Neural cell (in vitro differentiated cells): ENCODE data around the gene SFTPD. TPM values are rescaled to one million over a fixed set of nuclear protein-coding genes. Genes with fewer than 3 reads are reported as not detected.

Experiments used
- H2AFZ ChIP-seq: fragments of 200-600, 300-800 bp; sonication (generic), shearing (Covaris generic); 2 replicates; pipeline ENCODE4 v1.6.0; 2014; ENCODE audit warnings: low read depth, mild to moderate bottlenecking, antibody characterized with exemption, low read length, moderate library complexity
- H3F3A ChIP-seq: fragments of 200-600 bp; shearing (Covaris generic); 2 replicates; pipeline ENCODE4 v1.6.1; 2016; ENCODE audit warnings: mild to moderate bottlenecking, moderate library complexity, mixed read lengths, antibody characterized with exemption, low read length; ENCODE audit not compliant: insufficient read depth, poor library complexity, severe bottlenecking
- H3K27ac ChIP-seq: fragments of 200-600, 300-800 bp; sonication (generic), shearing (Covaris generic); 2 replicates; pipeline ENCODE4 v1.5.1; 2014; ENCODE audit warnings: mild to moderate bottlenecking, low read length, moderate library complexity
- H3K27me3 ChIP-seq: fragments of 300-800, 200-600 bp; sonication (generic), shearing (Covaris generic); 2 replicates; pipeline ENCODE4 v1.6.0; 2014; ENCODE audit warnings: mild to moderate bottlenecking, low read depth, low read length, moderate library complexity; ENCODE audit not compliant: insufficient read depth
- H3K36me3 ChIP-seq: fragments of 300-800, 200-600 bp; sonication (generic), shearing (Covaris generic); 2 replicates; pipeline ENCODE4 v1.5.1; 2014; ENCODE audit warnings: mild to moderate bottlenecking, antibody characterized with exemption, low read length, moderate library complexity; ENCODE audit not compliant: insufficient read depth
- H3K4me2 ChIP-seq: fragments of 300-800, 200-600 bp; sonication (generic), shearing (Covaris generic); 2 replicates; pipeline ENCODE4 v1.6.0; 2014; ENCODE audit warnings: mild to moderate bottlenecking, low read length
- H3K4me3 ChIP-seq: fragments of 300-800, 200-600 bp; sonication (generic), shearing (Covaris generic); 2 replicates; pipeline ENCODE4 v1.5.1; 2014; ENCODE audit warnings: mild to moderate bottlenecking, low read length, moderate library complexity
- H3K79me2 ChIP-seq: fragments of 200-600 bp; shearing (Covaris generic); replicated peaks from 2 replicates; pipeline ENCODE4 v1.6.0; 2014; ENCODE audit warnings: mild to moderate bottlenecking, low read length, moderate library complexity; ENCODE audit not compliant: insufficient read depth
- H3K9ac ChIP-seq: fragments of 300-800, 200-600 bp; sonication (generic), shearing (Covaris generic); 2 replicates; pipeline ENCODE4 v1.6.1; 2016; ENCODE audit warnings: mild to moderate bottlenecking, low read length, mixed read lengths
- H3K9me2 ChIP-seq: fragments of 200-600 bp; shearing (Covaris generic); 2 replicates; pipeline ENCODE4 v1.6.1; 2016; ENCODE audit warnings: mild to moderate bottlenecking, low read length, mixed read lengths; ENCODE audit not compliant: insufficient read depth
- H3K9me3 ChIP-seq: fragments of 200-600, 300-800 bp; sonication (generic), shearing (Covaris generic); 2 replicates; pipeline ENCODE4 v1.6.1; 2016; ENCODE audit warnings: mild to moderate bottlenecking, mixed run types, low read length, moderate library complexity, mixed read lengths
- H4K20me1 ChIP-seq: fragments of 200-600 bp; shearing (Covaris generic); 2 replicates; pipeline ENCODE4 v1.6.1; 2016; ENCODE audit warnings: mild to moderate bottlenecking, mixed run types; ENCODE audit not compliant: insufficient read depth
- CTCF ChIP-seq: fragments of 450-650 bp; IDR thresholded peaks from 2 replicates; pipeline ENCODE4 v1.5.1; 2014; ENCODE audit warnings: antibody characterized with exemption, mild to moderate bottlenecking, moderate library complexity; ENCODE audit not compliant: poor library complexity, severe bottlenecking
- EP300 ChIP-seq: fragments of 450-650 bp; conservative IDR thresholded peaks from 2 replicates; pipeline ENCODE4 v1.6.1; 2014; ENCODE audit warnings: antibody characterized with exemption, mild to moderate bottlenecking, moderate library complexity; ENCODE audit not compliant: poor library complexity, severe bottlenecking
- EZH2 ChIP-seq: fragments of 200-600, 300-800 bp; shearing (Covaris generic), sonication (generic); IDR thresholded peaks from 2 replicates; pipeline ENCODE4 v1.6.1; 2014; ENCODE audit warnings: antibody characterized with exemption, low read length, borderline replicate concordance, mild to moderate bottlenecking; ENCODE audit not compliant: insufficient read depth, poor library complexity, severe bottlenecking
- MXI1 ChIP-seq: fragments of 450-650 bp; conservative IDR thresholded peaks from 2 replicates; pipeline ENCODE4 v1.6.1; 2014; ENCODE audit warnings: antibody characterized with exemption, mild to moderate bottlenecking; ENCODE audit not compliant: poor library complexity, severe bottlenecking
- POLR2AphosphoS5 ChIP-seq: IDR thresholded peaks from 2 replicates; pipeline ENCODE4 v1.6.1; 2012
- RAD21 ChIP-seq: fragments of 450-650 bp; conservative IDR thresholded peaks from 2 replicates; pipeline ENCODE4 v1.6.1; 2014; ENCODE audit warnings: antibody characterized with exemption, mild to moderate bottlenecking, moderate library complexity
- REST ChIP-seq: IDR thresholded peaks from 2 replicates; pipeline ENCODE4 v1.6.1; 2012; ENCODE audit warnings: borderline replicate concordance
- SMC3 ChIP-seq: fragments of 450-650 bp; conservative IDR thresholded peaks from 2 replicates; pipeline ENCODE4 v1.6.1; 2014; ENCODE audit warnings: antibody characterized with exemption, mild to moderate bottlenecking, moderate library complexity; ENCODE audit not compliant: poor library complexity
- TAF1 ChIP-seq: IDR thresholded peaks from 2 replicates; pipeline ENCODE4 v1.6.1; 2012; ENCODE audit warnings: low read depth
- polyA plus RNA-seq: library from polyadenylated mRNA; depleted of rRNA; stranded (reverse); fragments of >200 nt; gene quantifications from 2 replicates; pipeline ENCODE4 v1.2.3, GENCODE V29; 2014

The SFTPD gene
- polyA plus RNA-seq, 1 donor from 2014 or later, result 0.51 TPM

- TF ChIP-seq CTCF (no peak), EP300 (no peak), MXI1 (no peak), POLR2AphosphoS5 (no peak), TAF1 (no peak), EZH2 (no peak), SMC3 (no peak), RAD21 (no peak), REST (no peak)
- no peaks in the 10 kb centered on the region for H3K36me3 ChIP-seq
- H3F3A ChIP-seq, result no peaks in the 10 kb centered on the region
- H4K20me1 ChIP-seq, result no peaks in the 10 kb centered on the region
- no peak overlapping the region for H3K4me3 ChIP-seq
- no peaks in the 10 kb centered on the region for H3K27me3 ChIP-seq
- no peak overlapping the region for H3K27ac ChIP-seq
- H3K9me3 ChIP-seq, result no peaks in the 10 kb centered on the region
- no peaks in the 10 kb centered on the region for H3K9me2 ChIP-seq
- H3K9ac ChIP-seq, result no peak overlapping the region
- H3K4me2 ChIP-seq, result no peak overlapping the region
- no peak overlapping the region for H2AFZ ChIP-seq
- no peaks in the 10 kb centered on the region for H3K79me2 ChIP-seq
Measured at GRCh38 chr10:79926037-79926436, 22.9 kb downstream of the SFTPD start.

GRCh38 chr10:79925614-79926013 is 23.3 kb downstream of the SFTPD start:
- Histone ChIP-seq H3F3A (no peaks in the 10 kb centered on the region), H4K20me1 (no peaks in the 10 kb centered on the region), H3K27me3 (no peaks in the 10 kb centered on the region), H3K9me2 (no peaks in the 10 kb centered on the region), H3K4me3 (no peak overlapping the region), H3K36me3 (no peaks in the 10 kb centered on the region), H3K9ac (no peak overlapping the region), H3K4me2 (no peak overlapping the region), H3K79me2 (no peaks in the 10 kb centered on the region), H2AFZ (no peak overlapping the region), H3K9me3 (no peaks in the 10 kb centered on the region), H3K27ac (no peak overlapping the region)
- no peak for TF ChIP-seq RAD21
- TF ChIP-seq CTCF, result no peak
- no peak for TF ChIP-seq MXI1
- no peak for TF ChIP-seq SMC3
- no peak for TF ChIP-seq EZH2
